ENCODE data around the gene RAB3GAP2. TPM values are rescaled to one million over a fixed set of nuclear protein-coding genes. Genes with fewer than 3 reads are reported as not detected.
"Not testable (repeated sequence)": the region's sequence is repeated elsewhere in the genome, so short reads cannot be mapped to it uniquely, and the experiment has no call there.

The RAB3GAP2 gene
- total RNA-seq, 4 donors from 2014 or later = 9.4 to 47.6 (median 33.5) TPM

DNA sequence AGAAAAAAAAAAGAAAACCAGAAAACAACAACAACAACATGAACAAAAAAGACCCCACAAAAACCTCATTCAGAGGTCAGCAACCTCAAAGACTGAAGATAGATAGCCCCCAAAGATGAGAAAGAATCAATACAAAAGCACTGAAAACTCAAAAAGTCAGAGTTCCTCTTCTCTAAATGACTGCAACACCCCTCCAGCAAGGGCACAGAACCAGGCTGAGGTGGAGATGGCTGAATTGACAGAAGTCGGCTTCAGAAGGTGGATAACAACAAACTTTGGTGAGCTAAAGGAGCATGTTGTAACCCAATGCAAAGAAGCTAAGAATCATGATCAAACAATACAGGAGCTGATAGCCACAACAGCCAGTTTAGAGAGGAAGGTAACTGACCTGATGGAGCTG lies 17.0 kb downstream of the RAB3GAP2 start:
- Histone ChIP-seq H3K4me1 (no peaks in the 10 kb centered on the region), H3K36me3 (no peaks in the 10 kb centered on the region), H3K4me3 (no peak overlapping the region), H3K27me3 (no peaks in the 10 kb centered on the region), H3K27ac (no peak overlapping the region), H3K9me3 (peaks cover 0 to 5% of the 10 kb centered on the region in 2 donors)
- no peak for TF ChIP-seq CTCF (IDR thresholded peaks at IDR 0.05)
- no peak for DNase-seq
- intact Hi-C loops (cut with DNase I; ENCODE audit: low total_unique reads) = no loop called here

DNA sequence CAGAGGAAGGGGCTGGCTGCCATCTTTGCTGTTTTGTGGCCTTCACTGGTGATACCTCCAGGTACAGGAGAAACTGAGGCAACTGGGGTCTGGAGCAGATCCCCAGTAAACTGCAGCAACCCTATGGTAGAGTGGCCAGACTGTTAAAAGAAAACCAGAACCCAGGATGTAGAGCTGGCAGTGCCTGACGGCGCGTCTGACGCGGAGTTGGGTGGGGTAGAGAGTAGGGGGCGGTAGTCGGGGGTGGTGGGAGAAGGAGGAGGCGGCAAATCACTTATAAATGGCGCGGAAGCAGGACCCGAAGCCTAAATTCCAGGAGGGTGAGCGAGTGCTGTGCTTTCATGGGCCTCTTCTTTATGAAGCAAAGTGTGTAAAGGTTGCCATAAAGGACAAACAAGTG lies 19.0 kb downstream of the RAB3GAP2 start:
- intact Hi-C loops (cut with DNase I; ENCODE audit: low total_unique reads); H3K36me3 ChIP-seq: not testable (repeated sequence)

GRCh38 chr1:220251272-220251671 lies 21.0 kb downstream of the RAB3GAP2 start:
- Histone ChIP-seq H3K9me3 (peaks cover 0 to 12% of the 10 kb centered on the region in 2 donors), H3K4me1 (no peaks in the 10 kb centered on the region), H3K27me3 (no peaks in the 10 kb centered on the region), H3K4me3 (no peak overlapping the region), H3K27ac (no peak overlapping the region), H3K36me3 (no peaks in the 10 kb centered on the region)
- DNase-seq = no peak
- intact Hi-C loops (cut with DNase I; ENCODE audit: low total_unique reads) = no loop called here
- TF ChIP-seq CTCF (IDR thresholded peaks at IDR 0.05) (no peak), POLR2A (IDR thresholded peaks at IDR 0.05) (no peak)

More for the DNA sequence above, 19.0 kb downstream of the RAB3GAP2 start:
- H3K9me3 ChIP-seq = peaks cover 0 to 12% of the 10 kb centered on the region in 2 donors
- not testable (repeated sequence) for H3K27me3 ChIP-seq, H3K4me1 ChIP-seq, H3K27ac ChIP-seq, H3K4me3 ChIP-seq, DNase-seq

DNA sequence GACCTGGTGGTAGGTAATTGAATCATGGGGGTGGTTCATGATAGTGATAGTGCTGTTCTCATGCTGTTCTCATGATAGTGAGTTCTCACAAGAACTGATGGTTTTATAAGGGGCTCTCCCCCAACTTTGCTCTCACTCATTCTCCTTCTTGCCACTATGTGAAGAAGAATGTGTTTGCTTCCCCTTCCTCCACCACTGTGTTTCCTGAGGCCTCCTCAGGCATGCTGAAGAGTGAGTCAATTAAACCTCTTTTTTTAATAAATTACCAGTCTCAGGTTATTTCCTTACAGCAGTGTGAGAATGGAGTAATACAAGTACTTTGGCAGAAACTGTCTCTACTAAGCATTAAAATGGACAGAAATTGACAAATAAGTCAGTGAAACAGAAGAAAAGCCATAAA lies 21.6 kb downstream of the RAB3GAP2 start:
- Histone ChIP-seq H3K4me3 (no peak overlapping the region), H3K27ac (no peak overlapping the region), H3K36me3 (no peaks in the 10 kb centered on the region), H3K9me3 (peaks cover 0 to 12% of the 10 kb centered on the region in 2 donors), H3K27me3 (no peaks in the 10 kb centered on the region), H3K4me1 (no peaks in the 10 kb centered on the region)
- DNase-seq = no peak
- intact Hi-C loops (cut with DNase I; ENCODE audit: low total_unique reads) = no loop called here
- TF ChIP-seq POLR2A (IDR thresholded peaks at IDR 0.05) (no peak), CTCF (IDR thresholded peaks at IDR 0.05) (no peak)

GRCh38 chr1:220249522-220249921 lies 22.7 kb downstream of the RAB3GAP2 start:
- H3K36me3 ChIP-seq = no peaks in the 10 kb centered on the region
- H3K4me3 ChIP-seq = no peak overlapping the region
- peaks cover 0 to 12% of the 10 kb centered on the region in 2 donors for H3K9me3 ChIP-seq
- no peaks in the 10 kb centered on the region for H3K4me1 ChIP-seq
- H3K27me3 ChIP-seq = no peaks in the 10 kb centered on the region
- DNase-seq = no peak
- no peak overlapping the region for H3K27ac ChIP-seq
- TF ChIP-seq CTCF (IDR thresholded peaks at IDR 0.05) (no peak), POLR2A (IDR thresholded peaks at IDR 0.05) (no peak)
- intact Hi-C loops (cut with DNase I; ENCODE audit: low total_unique reads) = no loop called here

DNA sequence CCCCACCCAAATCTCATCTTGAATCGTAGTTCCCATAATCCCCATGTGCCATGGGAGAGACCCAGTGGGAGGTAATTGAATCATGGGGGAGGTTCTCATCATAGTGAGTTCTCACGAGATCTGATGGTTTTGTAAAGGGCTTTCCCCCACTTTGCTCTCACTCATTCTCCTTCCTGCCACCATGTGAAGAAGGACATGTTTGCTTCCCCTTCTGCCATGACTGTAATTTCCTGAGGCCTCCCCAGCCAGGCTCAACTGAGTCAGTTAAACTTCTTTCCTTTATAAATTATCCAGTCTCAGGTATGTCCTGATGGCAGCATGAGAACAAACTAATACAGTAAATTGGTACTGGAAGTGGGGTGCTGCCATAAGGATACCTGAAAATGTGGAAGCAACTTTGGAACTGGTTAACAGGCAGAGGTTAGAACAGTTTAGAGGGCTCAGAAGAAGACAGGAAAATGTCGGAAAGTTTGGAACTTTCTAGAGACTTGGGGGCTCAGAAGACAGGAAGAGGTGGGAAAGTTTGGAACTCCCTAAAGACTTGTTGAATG lies 23.5 kb downstream of the RAB3GAP2 start:
- intact Hi-C loops (cut with DNase I; ENCODE audit: low total_unique reads); H3K4me3 ChIP-seq; H3K27ac ChIP-seq; H3K4me1 ChIP-seq; H3K27me3 ChIP-seq; DNase-seq; H3K36me3 ChIP-seq: not testable (repeated sequence)
- H3K9me3 ChIP-seq = peaks cover 0 to 12% of the 10 kb centered on the region in 2 donors

DNA sequence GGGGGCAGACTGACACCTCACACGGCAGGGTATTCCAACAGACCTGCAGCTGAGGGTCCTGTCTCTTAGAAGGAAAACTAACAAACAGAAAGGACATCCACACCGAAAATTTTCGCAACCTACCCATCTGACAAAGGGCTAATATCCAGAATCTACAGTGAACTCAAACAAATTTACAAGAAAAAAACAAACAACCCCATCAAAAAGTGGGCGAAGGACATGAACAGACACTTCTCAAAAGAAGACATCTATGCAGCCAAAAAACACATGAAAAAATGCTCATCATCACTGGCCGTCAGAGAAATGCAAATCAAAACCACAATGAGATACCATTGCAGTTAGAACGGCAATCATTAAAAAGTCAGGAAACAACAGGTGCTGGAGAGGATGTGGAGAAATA lies 26.4 kb downstream of the RAB3GAP2 start:
- H3K4me3 ChIP-seq; H3K27ac ChIP-seq; H3K36me3 ChIP-seq; DNase-seq; H3K4me1 ChIP-seq; intact Hi-C loops (cut with DNase I; ENCODE audit: low total_unique reads); H3K27me3 ChIP-seq: not testable (repeated sequence)
- H3K9me3 ChIP-seq = peaks cover 0 to 12% of the 10 kb centered on the region in 2 donors

Data from uterus (tissue), 4 donors.